GM12873 (cell line): ENCODE measurements around the gene H3-3A.

Experiments
- TF ChIP-seq, protein P1 (sequence below): IDR thresholded peaks from 2 replicates; pipeline ENCODE4 v1.5.1; 2012; ENCODE audit warnings: low read depth, mild to moderate bottlenecking, moderate library complexity, low read length, control low read depth; ENCODE audit not compliant: insufficient read depth; ENCODE audit errors: missing control alignments

Gene H3-3A

DNA sequence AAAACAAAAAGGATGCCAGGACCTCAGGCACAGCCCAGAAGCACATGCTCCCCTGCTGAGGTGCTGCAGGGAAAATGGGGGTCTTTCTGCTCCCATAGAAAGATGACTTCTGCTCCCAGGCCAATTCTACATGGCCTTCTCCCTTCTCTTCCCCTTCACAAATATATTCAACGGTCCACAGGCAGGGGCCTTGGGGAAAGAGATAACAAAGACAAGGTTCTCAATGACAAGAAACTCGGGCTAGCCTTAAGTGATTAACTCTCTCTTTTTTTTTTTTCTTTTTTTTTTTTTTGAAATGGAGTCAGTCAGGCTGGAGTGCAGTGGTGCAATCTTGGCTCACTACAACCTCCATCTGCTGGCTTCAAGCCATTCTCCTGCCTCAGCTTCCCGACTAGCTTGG is 54.2 kb downstream of the H3-3A start:
- TF ChIP-seq, protein P1, sequence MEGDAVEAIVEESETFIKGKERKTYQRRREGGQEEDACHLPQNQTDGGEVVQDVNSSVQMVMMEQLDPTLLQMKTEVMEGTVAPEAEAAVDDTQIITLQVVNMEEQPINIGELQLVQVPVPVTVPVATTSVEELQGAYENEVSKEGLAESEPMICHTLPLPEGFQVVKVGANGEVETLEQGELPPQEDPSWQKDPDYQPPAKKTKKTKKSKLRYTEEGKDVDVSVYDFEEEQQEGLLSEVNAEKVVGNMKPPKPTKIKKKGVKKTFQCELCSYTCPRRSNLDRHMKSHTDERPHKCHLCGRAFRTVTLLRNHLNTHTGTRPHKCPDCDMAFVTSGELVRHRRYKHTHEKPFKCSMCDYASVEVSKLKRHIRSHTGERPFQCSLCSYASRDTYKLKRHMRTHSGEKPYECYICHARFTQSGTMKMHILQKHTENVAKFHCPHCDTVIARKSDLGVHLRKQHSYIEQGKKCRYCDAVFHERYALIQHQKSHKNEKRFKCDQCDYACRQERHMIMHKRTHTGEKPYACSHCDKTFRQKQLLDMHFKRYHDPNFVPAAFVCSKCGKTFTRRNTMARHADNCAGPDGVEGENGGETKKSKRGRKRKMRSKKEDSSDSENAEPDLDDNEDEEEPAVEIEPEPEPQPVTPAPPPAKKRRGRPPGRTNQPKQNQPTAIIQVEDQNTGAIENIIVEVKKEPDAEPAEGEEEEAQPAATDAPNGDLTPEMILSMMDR = no peak

- TF ChIP-seq, protein P1 = no peak
These were observed 54.8 kb downstream of the H3-3A start for GRCh38 chr1:226117330-226117729.

DNA sequence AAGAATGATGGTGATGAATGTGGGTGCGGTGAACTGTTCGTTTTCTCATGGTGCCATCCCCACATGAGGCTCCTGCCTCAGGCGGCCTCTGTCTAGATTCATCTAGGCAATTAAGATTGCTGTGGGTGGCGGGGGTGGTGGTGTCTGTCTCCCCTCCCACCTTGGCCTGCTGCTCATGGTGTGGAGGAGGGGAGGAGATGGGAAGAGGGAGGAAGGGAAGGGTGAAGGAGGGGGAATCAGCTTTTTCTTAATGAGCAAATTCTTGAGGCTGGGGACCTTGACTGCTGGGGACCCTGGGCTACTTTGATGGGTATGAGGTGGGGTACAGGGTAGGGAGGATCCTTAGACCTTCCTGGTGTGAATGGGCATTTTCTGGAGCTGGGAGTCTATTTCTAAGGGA is 55.8 kb downstream of the H3-3A start:
- TF ChIP-seq, protein P1 = no peak

DNA sequence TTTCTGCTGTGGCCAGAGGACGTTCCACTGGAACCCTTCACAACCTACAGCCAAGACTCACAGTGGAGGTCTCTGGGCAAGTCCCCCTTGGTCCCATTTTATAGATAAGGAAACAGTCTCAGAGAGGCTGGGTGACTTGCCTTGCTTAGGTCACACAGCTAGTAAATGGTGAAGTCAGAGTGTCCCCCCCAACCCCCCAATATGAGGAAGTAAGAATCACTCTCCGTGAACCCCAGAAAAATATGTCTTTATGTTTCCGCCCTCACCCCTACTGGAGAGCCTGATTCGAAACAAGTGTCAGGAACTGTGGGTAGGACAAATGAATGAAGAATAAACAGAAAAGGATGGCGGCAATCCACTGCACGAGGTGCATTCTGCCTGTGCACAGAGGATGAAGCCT is 56.7 kb downstream of the H3-3A start:
- TF ChIP-seq, protein P1 = no peak

DNA sequence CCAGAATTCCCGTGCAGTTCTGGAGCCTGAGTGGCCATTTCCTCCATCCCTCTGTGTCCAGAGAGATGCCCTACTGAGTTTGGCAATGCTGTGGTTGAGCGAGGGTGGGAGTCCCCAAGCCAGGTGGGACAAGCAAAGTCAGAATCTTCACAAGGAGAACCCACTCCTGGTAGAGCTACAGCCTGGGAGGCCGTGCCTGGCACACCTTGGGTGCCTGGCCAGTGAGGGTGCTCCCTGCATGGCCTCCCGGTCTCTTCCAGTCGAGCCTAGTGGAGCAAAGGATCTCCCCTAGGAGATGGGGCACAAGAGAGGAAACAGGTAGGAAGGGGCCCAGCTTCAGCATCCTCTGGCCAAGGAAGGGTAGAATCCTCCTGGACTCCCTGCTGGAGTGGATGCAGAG is 57.9 kb downstream of the H3-3A start:
- TF ChIP-seq, protein P1 = no peak

DNA sequence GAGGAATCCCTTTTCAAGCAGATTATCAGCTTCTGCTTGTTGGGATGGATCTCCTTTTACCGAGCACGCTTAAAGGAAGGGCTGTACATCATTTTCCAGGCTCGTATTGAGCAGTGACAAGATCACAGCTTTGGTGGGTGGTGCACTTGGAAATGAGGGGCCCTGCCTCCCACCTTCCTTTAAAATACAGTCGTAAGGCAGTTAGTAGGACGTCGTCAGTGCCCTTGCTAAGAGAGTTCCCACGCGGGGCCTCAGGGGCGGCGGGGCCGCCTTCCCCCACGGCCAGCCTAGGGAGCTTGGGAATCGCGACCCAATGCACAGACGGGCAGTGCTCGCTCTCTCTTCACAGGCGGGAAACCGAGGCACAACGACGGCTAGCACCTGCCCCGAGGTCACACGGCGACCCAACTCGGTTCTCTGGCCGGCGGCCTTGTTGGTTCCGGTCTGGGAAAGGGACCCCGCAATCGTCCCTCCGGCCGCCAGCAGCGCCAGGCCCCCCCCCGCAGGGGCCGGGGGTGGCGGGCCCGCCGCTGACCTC is 58.6 kb downstream of the H3-3A start:
- TF ChIP-seq, protein P1 = no peak
